Heart left ventricle (tissue), 13 donors: Measurements from ENCODE around the gene SDSL.

ENCODE experiments used
- POLR2A ChIP-seq, 2 donors: fragments of 450-650 bp; IDR thresholded peaks; one replicate each; pipeline ENCODE4 v1.6.1; 2017; ENCODE audit warnings: antibody characterized with exemption in 2 of 2, mild to moderate bottlenecking in 2 of 2, moderate library complexity in 2 of 2
- TF ChIP-seq, protein P1 (sequence below), 12 donors: fragments of 200-600 bp; sonication (generic) in 4 of 12; IDR thresholded peaks; one replicate each; pipeline versions ENCODE4 v1.5.0 to v1.8.0; 2018 to 2022; ENCODE audit warnings: antibody characterized with exemption in 12 of 12, mild to moderate bottlenecking in 5 of 12
- donor health status: ischemic (EF 13 %, LVEDD 7.1; RV severe dilation, severe dysfunction).
- donor health status: DM: no; HTN: yes; CAD: no.
- donor health status: DM: no; HTN: no; CAD: no.
- donor health status: ischemic (EF 25% LVEDD 6.9; RV normal size, moderate dysfunction).
- donor health status: ischemic (EF 25% LVEDD 5.7; RV mildly dilated, moderate dysfunction).
- donor health status: ischemic (EF 35%, LVEDD 5.7; RV mildly dilated, moderate dysfunction).
- donor health status: nonischemic (EF 11% LVEDD 7.7; RV severe dilation, severe dysfunction).
- donor health status: DM: yes; HTN: yes; CAD: no.
- donor health status: PGD.
- donor health status: ischemic (EF 29% LVEDD 5.4; RV normal size, mild dysfunction).
- donor health status: nonischemic (EF 23%, LVEDD 6.1; RV moderate dilation, normal function).

GRCh38 chr12:113399490-113399889 is 22.7 kb upstream of the SDSL start:
- TF ChIP-seq, protein P1, sequence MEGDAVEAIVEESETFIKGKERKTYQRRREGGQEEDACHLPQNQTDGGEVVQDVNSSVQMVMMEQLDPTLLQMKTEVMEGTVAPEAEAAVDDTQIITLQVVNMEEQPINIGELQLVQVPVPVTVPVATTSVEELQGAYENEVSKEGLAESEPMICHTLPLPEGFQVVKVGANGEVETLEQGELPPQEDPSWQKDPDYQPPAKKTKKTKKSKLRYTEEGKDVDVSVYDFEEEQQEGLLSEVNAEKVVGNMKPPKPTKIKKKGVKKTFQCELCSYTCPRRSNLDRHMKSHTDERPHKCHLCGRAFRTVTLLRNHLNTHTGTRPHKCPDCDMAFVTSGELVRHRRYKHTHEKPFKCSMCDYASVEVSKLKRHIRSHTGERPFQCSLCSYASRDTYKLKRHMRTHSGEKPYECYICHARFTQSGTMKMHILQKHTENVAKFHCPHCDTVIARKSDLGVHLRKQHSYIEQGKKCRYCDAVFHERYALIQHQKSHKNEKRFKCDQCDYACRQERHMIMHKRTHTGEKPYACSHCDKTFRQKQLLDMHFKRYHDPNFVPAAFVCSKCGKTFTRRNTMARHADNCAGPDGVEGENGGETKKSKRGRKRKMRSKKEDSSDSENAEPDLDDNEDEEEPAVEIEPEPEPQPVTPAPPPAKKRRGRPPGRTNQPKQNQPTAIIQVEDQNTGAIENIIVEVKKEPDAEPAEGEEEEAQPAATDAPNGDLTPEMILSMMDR (IDR thresholded peaks at IDR 0.05), result no peak
- no peak for TF ChIP-seq POLR2A (IDR thresholded peaks at IDR 0.05)
